ENCODE data around the gene GP5. TPM values are rescaled to one million over a fixed set of nuclear protein-coding genes. Genes with fewer than 3 reads are reported as not detected.

GP5 gene
- total and polyA plus RNA-seq, 4 donors: 0.03 to 3.3 (median 0.16) TPM

GRCh38 chr3:194387276-194387675 lies 11.8 kb downstream of the GP5 start:
- H3K4me3 ChIP-seq (ENCODE audit: low read depth in 1 of 3, low read length in 3 of 3): no peak overlapping the region
- no peak overlapping the region for H3K27ac ChIP-seq (ENCODE audit: low read depth in 1 of 2, low read length in 2 of 2)
- no peaks in the 10 kb centered on the region for H3K4me1 ChIP-seq (ENCODE audit: control insufficient read depth in 4 of 4, insufficient read depth in 4 of 4, low read length in 3 of 4)
- no peak overlapping the region for H3K9ac ChIP-seq (ENCODE audit: low read depth in 1 of 2, low read length in 2 of 2)
- H3K9me3 ChIP-seq (ENCODE audit: control insufficient read depth in 4 of 4, low read length in 3 of 4): no peaks in the 10 kb centered on the region
- no peak for DNase-seq (ENCODE audit: low spot score)
- no peaks in the 10 kb centered on the region for H3K27me3 ChIP-seq (ENCODE audit: control insufficient read depth in 4 of 4, insufficient read depth in 4 of 4, low read length in 3 of 4)
- TF ChIP-seq RAD21 (IDR thresholded peaks at IDR 0.05): no peak
- TF ChIP-seq SP1 (IDR thresholded peaks at IDR 0.05): no peak
- TF ChIP-seq, protein P1, sequence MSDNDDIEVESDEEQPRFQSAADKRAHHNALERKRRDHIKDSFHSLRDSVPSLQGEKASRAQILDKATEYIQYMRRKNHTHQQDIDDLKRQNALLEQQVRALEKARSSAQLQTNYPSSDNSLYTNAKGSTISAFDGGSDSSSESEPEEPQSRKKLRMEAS (IDR thresholded peaks at IDR 0.05): no peak
- TF ChIP-seq NR2F2 (IDR thresholded peaks at IDR 0.05): no peak
- TF ChIP-seq ZBTB33 (IDR thresholded peaks at IDR 0.05): no peak
- no peaks in the 10 kb centered on the region for H3K36me3 ChIP-seq (ENCODE audit: control insufficient read depth in 4 of 4, insufficient read depth in 3 of 4, low read depth in 1 of 4, low read length in 3 of 4)
- 97% methylated on average over 6 of the region's 6 CpGs for WGBS

DNA sequence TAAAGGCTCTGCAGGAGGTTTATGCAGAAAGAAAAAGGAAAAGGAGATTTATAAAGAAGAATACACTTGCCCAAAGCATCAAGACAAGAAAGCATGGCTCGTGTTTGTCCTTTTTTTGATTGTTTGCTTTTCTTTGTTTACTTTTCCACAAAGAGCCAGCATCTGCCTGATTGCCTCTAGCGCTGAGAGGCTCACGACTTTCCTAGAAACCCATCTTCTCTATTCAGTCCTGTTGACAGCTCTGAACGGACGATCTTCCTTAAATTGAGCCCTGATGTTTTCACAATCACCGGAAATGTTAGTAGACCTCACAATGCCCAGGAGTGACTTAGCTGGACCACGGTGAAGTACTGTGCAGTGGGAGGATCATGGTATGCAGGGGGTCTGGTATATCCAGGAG lies 12.4 kb downstream of the GP5 start:
- Histone ChIP-seq H3K9ac (ENCODE audit: low read depth in 1 of 2, low read length in 2 of 2) (no peak overlapping the region), H3K9me3 (ENCODE audit: control insufficient read depth in 4 of 4, low read length in 3 of 4) (no peaks in the 10 kb centered on the region), H3K27me3 (ENCODE audit: control insufficient read depth in 4 of 4, insufficient read depth in 4 of 4, low read length in 3 of 4) (no peaks in the 10 kb centered on the region), H3K4me3 (ENCODE audit: low read depth in 1 of 3, low read length in 3 of 3) (no peak overlapping the region), H3K27ac (ENCODE audit: low read depth in 1 of 2, low read length in 2 of 2) (no peak overlapping the region), H3K4me1 (ENCODE audit: control insufficient read depth in 4 of 4, insufficient read depth in 4 of 4, low read length in 3 of 4) (no peaks in the 10 kb centered on the region), H3K36me3 (ENCODE audit: control insufficient read depth in 4 of 4, insufficient read depth in 3 of 4, low read depth in 1 of 4, low read length in 3 of 4) (no peaks in the 10 kb centered on the region)
- peak in 1 of 2 donors; percentile 3 for TF ChIP-seq HNF4A (conservative IDR thresholded peaks at IDR 0.05)
- TF ChIP-seq FOXA2 (IDR thresholded peaks at IDR 0.05): peak; percentile 73
- TF ChIP-seq, protein P2, sequence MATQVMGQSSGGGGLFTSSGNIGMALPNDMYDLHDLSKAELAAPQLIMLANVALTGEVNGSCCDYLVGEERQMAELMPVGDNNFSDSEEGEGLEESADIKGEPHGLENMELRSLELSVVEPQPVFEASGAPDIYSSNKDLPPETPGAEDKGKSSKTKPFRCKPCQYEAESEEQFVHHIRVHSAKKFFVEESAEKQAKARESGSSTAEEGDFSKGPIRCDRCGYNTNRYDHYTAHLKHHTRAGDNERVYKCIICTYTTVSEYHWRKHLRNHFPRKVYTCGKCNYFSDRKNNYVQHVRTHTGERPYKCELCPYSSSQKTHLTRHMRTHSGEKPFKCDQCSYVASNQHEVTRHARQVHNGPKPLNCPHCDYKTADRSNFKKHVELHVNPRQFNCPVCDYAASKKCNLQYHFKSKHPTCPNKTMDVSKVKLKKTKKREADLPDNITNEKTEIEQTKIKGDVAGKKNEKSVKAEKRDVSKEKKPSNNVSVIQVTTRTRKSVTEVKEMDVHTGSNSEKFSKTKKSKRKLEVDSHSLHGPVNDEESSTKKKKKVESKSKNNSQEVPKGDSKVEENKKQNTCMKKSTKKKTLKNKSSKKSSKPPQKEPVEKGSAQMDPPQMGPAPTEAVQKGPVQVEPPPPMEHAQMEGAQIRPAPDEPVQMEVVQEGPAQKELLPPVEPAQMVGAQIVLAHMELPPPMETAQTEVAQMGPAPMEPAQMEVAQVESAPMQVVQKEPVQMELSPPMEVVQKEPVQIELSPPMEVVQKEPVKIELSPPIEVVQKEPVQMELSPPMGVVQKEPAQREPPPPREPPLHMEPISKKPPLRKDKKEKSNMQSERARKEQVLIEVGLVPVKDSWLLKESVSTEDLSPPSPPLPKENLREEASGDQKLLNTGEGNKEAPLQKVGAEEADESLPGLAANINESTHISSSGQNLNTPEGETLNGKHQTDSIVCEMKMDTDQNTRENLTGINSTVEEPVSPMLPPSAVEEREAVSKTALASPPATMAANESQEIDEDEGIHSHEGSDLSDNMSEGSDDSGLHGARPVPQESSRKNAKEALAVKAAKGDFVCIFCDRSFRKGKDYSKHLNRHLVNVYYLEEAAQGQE (IDR thresholded peaks at IDR 0.05): no peak
- no peak for DNase-seq (ENCODE audit: low spot score)
- WGBS: 46% methylated on average over 7 of the region's 7 CpGs

- no peaks in the 10 kb centered on the region for H3K4me1 ChIP-seq (ENCODE audit: control insufficient read depth in 4 of 4, insufficient read depth in 4 of 4, low read length in 3 of 4)
- no peak overlapping the region for H3K27ac ChIP-seq (ENCODE audit: low read depth in 1 of 2, low read length in 2 of 2)
- H3K9me3 ChIP-seq (ENCODE audit: control insufficient read depth in 4 of 4, low read length in 3 of 4): no peaks in the 10 kb centered on the region
- WGBS: 83% methylated on average over 15 of the region's 15 CpGs
- H3K36me3 ChIP-seq (ENCODE audit: control insufficient read depth in 4 of 4, insufficient read depth in 3 of 4, low read depth in 1 of 4, low read length in 3 of 4): no peaks in the 10 kb centered on the region
- DNase-seq (ENCODE audit: low spot score): no peak
- H3K9ac ChIP-seq (ENCODE audit: low read depth in 1 of 2, low read length in 2 of 2): no peak overlapping the region
- no peaks in the 10 kb centered on the region for H3K27me3 ChIP-seq (ENCODE audit: control insufficient read depth in 4 of 4, insufficient read depth in 4 of 4, low read length in 3 of 4)
- no peak overlapping the region for H3K4me3 ChIP-seq (ENCODE audit: low read depth in 1 of 3, low read length in 3 of 3)
- TF ChIP-seq HNF4A (conservative IDR thresholded peaks at IDR 0.05) (no peak), RAD21 (IDR thresholded peaks at IDR 0.05) (no peak), TAF1 (conservative IDR thresholded peaks at IDR 0.05) (no peak), JUND (IDR thresholded peaks at IDR 0.05) (no peak), YY1 (IDR thresholded peaks at IDR 0.05) (no peak), GABPA (IDR thresholded peaks at IDR 0.05 in 1 of 2, conservative IDR thresholded peaks at IDR 0.05 in 1 of 2) (no peak), FOXA1 (IDR thresholded peaks at IDR 0.05) (no peak), NR2F2 (IDR thresholded peaks at IDR 0.05) (no peak), RXRA (IDR thresholded peaks at IDR 0.05) (no peak), CTCF (IDR thresholded peaks at IDR 0.05; ENCODE audit: low read depth, low read length, missing input control) (no peak), HNF4G (IDR thresholded peaks at IDR 0.05) (no peak), FOXA2 (IDR thresholded peaks at IDR 0.05) (no peak)
- TF ChIP-seq, protein P2 (IDR thresholded peaks at IDR 0.05): no peak
- TF ChIP-seq, protein P1 (IDR thresholded peaks at IDR 0.05): no peak
- TF ChIP-seq, protein P3, sequence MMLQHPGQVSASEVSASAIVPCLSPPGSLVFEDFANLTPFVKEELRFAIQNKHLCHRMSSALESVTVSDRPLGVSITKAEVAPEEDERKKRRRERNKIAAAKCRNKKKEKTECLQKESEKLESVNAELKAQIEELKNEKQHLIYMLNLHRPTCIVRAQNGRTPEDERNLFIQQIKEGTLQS (IDR thresholded peaks at IDR 0.05): no peak
Observed at GRCh38 chr3:194386066-194386465, 13.0 kb downstream of the GP5 start.

Data from liver (tissue), 9 donors.